Testis (tissue), 3 donors: ENCODE data around the gene BCL11B. TPM values are rescaled to one million over a fixed set of nuclear protein-coding genes. Genes with fewer than 3 reads are reported as not detected.

ENCODE experiments used
- DNase-seq: peaks from one replicate; pipeline ENCODE4 v3.0.0-alpha.2; 2019
- H3K27ac ChIP-seq, 2 donors: fragments of 200-600 bp; sonication (generic); one replicate each; pipeline ENCODE4 v1.5.1; 2019
- H3K27me3 ChIP-seq: fragments of 200-600 bp; sonication (generic); one replicate; pipeline ENCODE4 v1.5.1; 2019
- H3K36me3 ChIP-seq: fragments of 200-600 bp; sonication (generic); one replicate; pipeline ENCODE4 v1.5.1; 2017; ENCODE audit warnings: low read depth; ENCODE audit errors: missing control alignments
- H3K4me1 ChIP-seq: fragments of 200-600 bp; sonication (generic); one replicate; pipeline ENCODE4 v1.5.1; 2019
- H3K4me3 ChIP-seq, 2 donors: fragments of 200-600 bp; sonication (generic); one replicate each; pipeline ENCODE4 v1.5.1; 2017 to 2019
- H3K9me3 ChIP-seq: fragments of 200-600 bp; sonication (generic); one replicate; pipeline ENCODE4 v1.5.1; 2017
- POLR2A ChIP-seq: fragments of 450-650 bp; IDR thresholded peaks from one replicate; pipeline ENCODE4 v1.6.1; 2017; ENCODE audit warnings: antibody characterized with exemption, mild to moderate bottlenecking, moderate library complexity
- WGBS, 2 donors: methylation state at CpG; one replicate each; pipeline ENCODE4 v1.1.5; 2018; 5-methylcytosine and 5-hydroxymethylcytosine counted together
- intact Hi-C: fragments of 100-400 bp; cut with DNase I; formaldehyde crosslinking; loops from one replicate; pipeline ENCODE4 v1.15.1; 2023; ENCODE audit warnings: low total_unique reads
- polyA plus RNA-seq: library from polyadenylated mRNA; stranded (reverse); fragments of 350-450 nt; fragmentation: Illumina TruSeq; extraction: RNeasy Lipid Tissue Mini Kit (QIAGEN cat#74804); gene quantifications from one replicate; pipeline ENCODE4 v1.2.3, GENCODE V29; 2014; ENCODE audit warnings: low read depth, low replicate concordance; ENCODE audit not compliant: insufficient read depth
- total RNA-seq, 2 donors: library from RNA; depleted of rRNA; stranded (reverse); fragments of >200 nt; gene quantifications; one replicate each; pipeline ENCODE4 v1.2.3, GENCODE V29; 2016
- TF ChIP-seq, protein P1 (sequence below), 3 experiments: fragments of 450-650 bp in 2 of 3; fragments of 200-600 bp in 1 of 3; sonication (generic) in 1 of 3; IDR thresholded peaks; one replicate each; pipeline ENCODE4 v1.5.1; 2016 to 2019; ENCODE audit warnings: antibody characterized with exemption in 3 of 3, mild to moderate bottlenecking in 2 of 3, moderate library complexity in 1 of 3

The BCL11B gene
- total and polyA plus RNA-seq, 3 donors from 2014 or later: 0.96 to 4.7 (median 4.4) TPM

DNA sequence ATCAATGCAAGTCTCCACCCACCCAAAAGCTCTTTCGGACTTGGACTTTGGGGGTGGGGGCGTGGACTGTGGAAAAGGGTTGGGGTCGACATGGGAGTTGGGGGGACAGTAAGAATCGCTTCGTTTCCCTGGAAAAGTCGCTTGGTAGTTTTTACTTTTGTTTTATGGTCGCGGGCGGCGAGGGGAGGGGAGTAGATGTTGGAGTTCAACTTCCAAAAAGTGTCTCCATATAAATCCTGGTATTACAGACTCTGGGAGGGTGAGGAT is 568 bp upstream of the BCL11B start:
- TF ChIP-seq, protein P1, sequence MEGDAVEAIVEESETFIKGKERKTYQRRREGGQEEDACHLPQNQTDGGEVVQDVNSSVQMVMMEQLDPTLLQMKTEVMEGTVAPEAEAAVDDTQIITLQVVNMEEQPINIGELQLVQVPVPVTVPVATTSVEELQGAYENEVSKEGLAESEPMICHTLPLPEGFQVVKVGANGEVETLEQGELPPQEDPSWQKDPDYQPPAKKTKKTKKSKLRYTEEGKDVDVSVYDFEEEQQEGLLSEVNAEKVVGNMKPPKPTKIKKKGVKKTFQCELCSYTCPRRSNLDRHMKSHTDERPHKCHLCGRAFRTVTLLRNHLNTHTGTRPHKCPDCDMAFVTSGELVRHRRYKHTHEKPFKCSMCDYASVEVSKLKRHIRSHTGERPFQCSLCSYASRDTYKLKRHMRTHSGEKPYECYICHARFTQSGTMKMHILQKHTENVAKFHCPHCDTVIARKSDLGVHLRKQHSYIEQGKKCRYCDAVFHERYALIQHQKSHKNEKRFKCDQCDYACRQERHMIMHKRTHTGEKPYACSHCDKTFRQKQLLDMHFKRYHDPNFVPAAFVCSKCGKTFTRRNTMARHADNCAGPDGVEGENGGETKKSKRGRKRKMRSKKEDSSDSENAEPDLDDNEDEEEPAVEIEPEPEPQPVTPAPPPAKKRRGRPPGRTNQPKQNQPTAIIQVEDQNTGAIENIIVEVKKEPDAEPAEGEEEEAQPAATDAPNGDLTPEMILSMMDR (IDR thresholded peaks at IDR 0.05): no peak
- no peak for TF ChIP-seq POLR2A
- Histone ChIP-seq H3K4me1 (peaks cover 14% of the 10 kb centered on the region), H3K27ac (no peak overlapping the region), H3K9me3 (no peaks in the 10 kb centered on the region), H3K4me3 (peak overlapping the region in 1 of 2 donors; percentile 42), H3K36me3 (no peaks in the 10 kb centered on the region), H3K27me3 (no peaks in the 10 kb centered on the region)
- 2 to 3% methylated on average over 10 of the region's 10 CpGs for WGBS, 2 donors
- no peak for DNase-seq
- intact Hi-C loops: no loop called here

DNA sequence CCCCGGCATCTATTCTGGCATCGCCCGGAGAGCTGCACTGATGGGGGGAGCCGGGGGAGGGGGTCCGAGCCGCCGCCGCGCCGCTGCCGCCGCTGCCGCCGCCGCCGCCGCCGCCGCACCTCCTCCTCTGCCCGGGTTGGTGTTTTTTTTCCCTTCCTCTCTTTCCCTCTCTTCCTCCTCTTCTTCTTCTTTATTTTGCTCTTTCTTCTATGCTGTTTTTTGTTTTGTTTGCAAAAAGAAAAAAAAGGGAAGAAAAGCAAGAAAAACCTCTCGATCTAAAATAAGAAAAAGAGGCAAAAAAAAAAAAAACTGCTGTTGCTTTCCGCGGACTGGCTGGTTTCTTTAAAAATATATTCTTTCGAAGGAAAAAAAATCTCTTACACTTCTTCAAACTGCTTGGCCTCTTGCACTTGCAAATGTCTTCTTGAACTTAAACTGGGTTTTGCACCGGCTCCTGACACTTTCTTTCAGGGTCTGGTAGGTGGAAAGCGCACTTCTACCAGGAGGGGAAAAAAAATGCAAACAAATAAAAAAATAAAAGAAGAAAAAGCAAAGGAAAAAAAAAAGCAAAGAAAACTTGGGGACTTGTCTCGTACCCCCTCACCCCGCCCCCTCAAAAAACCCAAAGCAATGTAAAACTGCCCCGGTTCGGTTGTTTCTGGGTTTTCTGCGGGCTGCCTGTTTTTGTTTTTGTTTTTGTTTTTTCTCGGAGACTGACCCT is 616 bp downstream of the BCL11B start:
- Histone ChIP-seq H3K27me3 (no peaks in the 10 kb centered on the region), H3K27ac (no peak overlapping the region)

GRCh38 chr14:99270458-99271220 is 1.4 kb downstream of the BCL11B start:
- WGBS, 2 donors: 2% methylated on average over 19 to 64 of the region's 80 CpGs
- intact Hi-C loops: no loop called here
- Histone ChIP-seq H3K4me3 (peak overlapping the region; percentile 34 to 40), H3K27me3 (no peaks in the 10 kb centered on the region), H3K36me3 (no peaks in the 10 kb centered on the region), H3K27ac (peak overlapping the region; percentile 12 to 30), H3K9me3 (no peaks in the 10 kb centered on the region), H3K4me1 (peaks cover 14% of the 10 kb centered on the region)
- TF ChIP-seq POLR2A: no peak
- TF ChIP-seq, protein P1 (IDR thresholded peaks at IDR 0.05): no peak
- DNase-seq: no peak

More for the DNA sequence above, 616 bp downstream of the BCL11B start:
- Histone ChIP-seq H3K36me3 (no peaks in the 10 kb centered on the region), H3K4me3 (peak overlapping the region; percentile 37 to 42), H3K4me1 (peaks cover 14% of the 10 kb centered on the region), H3K9me3 (no peaks in the 10 kb centered on the region)
- no peak for DNase-seq
- TF ChIP-seq, protein P1 (IDR thresholded peaks at IDR 0.05): no peak
- TF ChIP-seq POLR2A: no peak
- intact Hi-C loops: no loop called here
- 1 to 2% methylated on average over 32 of the region's 32 CpGs for WGBS, 2 donors

DNA sequence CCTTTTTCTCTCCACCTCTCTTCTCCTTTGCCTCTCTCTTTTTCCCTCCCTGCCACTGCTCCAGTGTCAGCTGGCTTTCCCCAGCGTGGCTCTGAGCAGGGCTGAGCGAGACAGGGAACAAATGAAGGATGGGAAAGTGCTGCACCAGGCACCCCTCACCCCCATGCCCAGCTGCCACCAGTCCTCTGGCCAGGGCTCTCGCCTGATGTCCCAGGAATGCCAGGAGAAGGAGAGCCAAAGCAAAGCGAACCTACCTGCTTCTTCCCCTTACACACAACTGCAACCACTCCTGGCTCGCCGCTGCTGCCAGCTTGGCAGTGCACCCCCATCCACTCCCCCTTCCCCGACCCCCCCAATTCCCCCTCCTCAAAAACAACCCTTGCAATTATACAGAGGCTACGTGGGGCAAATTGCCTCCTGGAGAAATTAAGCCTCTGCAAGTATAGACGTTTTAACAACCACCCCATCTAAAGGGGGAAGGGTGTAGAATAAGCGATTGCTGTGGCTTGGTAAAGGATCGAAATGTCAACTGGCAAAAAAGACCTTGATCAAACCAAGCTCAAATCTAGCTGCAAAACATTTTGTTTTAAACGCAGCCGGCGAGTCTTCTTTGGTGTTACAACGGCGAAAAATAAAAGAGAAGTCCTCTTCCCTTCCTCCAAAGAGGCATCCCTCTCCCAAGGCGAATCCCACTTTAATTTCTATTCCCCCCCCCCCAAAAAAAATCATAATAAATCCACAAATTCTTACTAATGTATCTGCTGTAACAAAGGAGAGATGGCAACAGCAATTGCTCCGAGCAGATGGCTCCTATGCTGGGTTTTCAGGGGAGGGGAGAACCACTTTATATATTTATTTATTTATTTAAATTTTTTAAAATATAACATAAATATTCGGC is 2.9 kb downstream of the BCL11B start:
- DNase-seq: no peak
- TF ChIP-seq, protein P1 (IDR thresholded peaks at IDR 0.05): no peak
- TF ChIP-seq POLR2A: no peak
- WGBS, 2 donors: 22 to 24% methylated on average over 17 to 19 of the region's 19 CpGs
- peak overlapping the region; percentile 10 to 40 for H3K4me3 ChIP-seq
- no peak overlapping the region for H3K27ac ChIP-seq
- no peaks in the 10 kb centered on the region for H3K27me3 ChIP-seq
- H3K4me1 ChIP-seq: peaks cover 14% of the 10 kb centered on the region
- no peaks in the 10 kb centered on the region for H3K36me3 ChIP-seq
- no peaks in the 10 kb centered on the region for H3K9me3 ChIP-seq
- intact Hi-C loops: no loop called here
